Measurements from ENCODE around the gene CARMIL3. TPM values are rescaled to one million over a fixed set of nuclear protein-coding genes. Genes with fewer than 3 reads are reported as not detected.
A peak's percentile ranks its signal among the peaks of the same experiment; 100 is the strongest.
"Not testable (repeated sequence)": the region's sequence is repeated elsewhere in the genome, so short reads cannot be mapped to it uniquely, and the experiment has no call there.

The CARMIL3 gene
- total RNA-seq, 3 donors from 2014 or later = 0.16 to 0.98 (median 0.73) TPM

- H3K4me1 ChIP-seq; DNase-seq (ENCODE audit: low spot score in 2 of 2); H3K4me3 ChIP-seq; H3K27ac ChIP-seq; H3K36me3 ChIP-seq; H3K27me3 ChIP-seq; H3K9me3 ChIP-seq; intact Hi-C loops (cut with DNase I; ENCODE audit: low total_unique reads): not testable (repeated sequence)
Measured at GRCh38 chr14:24020520-24020919, 31.3 kb upstream of the CARMIL3 start.

GRCh38 chr14:24024939-24025418, 26.8 kb upstream of the CARMIL3 start:
- intact Hi-C loops (cut with DNase I; ENCODE audit: low total_unique reads); H3K36me3 ChIP-seq; H3K27me3 ChIP-seq; H3K27ac ChIP-seq; H3K4me1 ChIP-seq; DNase-seq (ENCODE audit: low spot score in 2 of 2); H3K9me3 ChIP-seq; H3K4me3 ChIP-seq: not testable (repeated sequence)

GRCh38 chr14:24029687-24030086, 22.1 kb upstream of the CARMIL3 start:
- H3K4me1 ChIP-seq; H3K4me3 ChIP-seq; H3K27me3 ChIP-seq; H3K27ac ChIP-seq; DNase-seq (ENCODE audit: low spot score in 2 of 2); H3K36me3 ChIP-seq; H3K9me3 ChIP-seq: not testable (repeated sequence)
- intact Hi-C loops (cut with DNase I; ENCODE audit: low total_unique reads) = loop anchor here (10.0 kb wide), 1 partner anchor 45 kb away; the partner anchor contains the start of gene DHRS4L2

GRCh38 chr14:24031331-24031730, 20.5 kb upstream of the CARMIL3 start:
- not testable (repeated sequence) for H3K27ac ChIP-seq; H3K9me3 ChIP-seq; H3K27me3 ChIP-seq; H3K4me3 ChIP-seq; H3K4me1 ChIP-seq; H3K36me3 ChIP-seq; DNase-seq (ENCODE audit: low spot score in 2 of 2)
- intact Hi-C loops (cut with DNase I; ENCODE audit: low total_unique reads) = loop anchor here (10.0 kb wide), 1 partner anchor 47 kb away; the partner anchor contains the start of gene DHRS4L2

GRCh38 chr14:24032727-24033418, 18.9 kb upstream of the CARMIL3 start:
- DNase-seq (ENCODE audit: low spot score in 2 of 2) = no peak
- Histone ChIP-seq H3K27me3 (no peaks in the 10 kb centered on the region), H3K36me3 (no peaks in the 10 kb centered on the region)

GRCh38 chr14:24035769-24036168, 16.0 kb upstream of the CARMIL3 start:
- H3K27me3 ChIP-seq; DNase-seq (ENCODE audit: low spot score in 2 of 2); H3K36me3 ChIP-seq; H3K4me1 ChIP-seq; H3K9me3 ChIP-seq: not testable (repeated sequence)
- TF ChIP-seq CTCF (IDR thresholded peaks at IDR 0.05) = peak in 1 of 3 donors; percentile 19
- Histone ChIP-seq H3K4me3 (peak overlapping the region; percentile 51 to 71 (median 57)), H3K27ac (peak overlapping the region; percentile 90 to 96)
- intact Hi-C loops (cut with DNase I; ENCODE audit: low total_unique reads) = loop anchor here (10.0 kb wide), 1 partner anchor 51 kb away; the partner anchor contains the start of gene DHRS4L2

More at GRCh38 chr14:24032727-24033418, 18.9 kb upstream of the CARMIL3 start:
- peaks cover 0 to 8% of the 10 kb centered on the region in 2 donors for H3K9me3 ChIP-seq
- no peak overlapping the region for H3K27ac ChIP-seq
- no peak overlapping the region for H3K4me3 ChIP-seq
- H3K4me1 ChIP-seq = no peaks in the 10 kb centered on the region
- TF ChIP-seq POLR2AphosphoS5 (IDR thresholded peaks at IDR 0.05) = peak in 2 of 3 donors; percentile 18 to 36
- TF ChIP-seq CTCF (IDR thresholded peaks at IDR 0.05) = no peak
- intact Hi-C loops (cut with DNase I; ENCODE audit: low total_unique reads) = loop anchor here (10.0 kb wide), 1 partner anchor 48 kb away; the partner anchor contains the start of gene DHRS4L2

GRCh38 chr14:24036169-24036962, 15.4 kb upstream of the CARMIL3 start:
- DNase-seq (ENCODE audit: low spot score in 2 of 2) = peak; percentile 78 to 81
- intact Hi-C loops (cut with DNase I; ENCODE audit: low total_unique reads) = loop anchor here (10.0 kb wide), 1 partner anchor 52 kb away; the partner anchor contains the start of gene DHRS4L2
- Histone ChIP-seq H3K27ac (peak overlapping the region; percentile 90 to 96), H3K27me3 (no peaks in the 10 kb centered on the region), H3K9me3 (peaks cover 0 to 8% of the 10 kb centered on the region in 2 donors), H3K4me1 (no peaks in the 10 kb centered on the region), H3K4me3 (peak overlapping the region; percentile 51 to 71 (median 57)), H3K36me3 (no peaks in the 10 kb centered on the region)
- TF ChIP-seq POLR2A (IDR thresholded peaks at IDR 0.05) (no peak), POLR2AphosphoS5 (IDR thresholded peaks at IDR 0.05) (peak in 2 of 3 donors; percentile 20 to 61), CTCF (IDR thresholded peaks at IDR 0.05) (peak; percentile 63 to 76 (median 74))

GRCh38 chr14:24036963-24037657, 14.7 kb upstream of the CARMIL3 start:
- DNase-seq (ENCODE audit: low spot score in 2 of 2); H3K36me3 ChIP-seq; H3K9me3 ChIP-seq; H3K27me3 ChIP-seq; H3K4me1 ChIP-seq: not testable (repeated sequence)
- intact Hi-C loops (cut with DNase I; ENCODE audit: low total_unique reads) = loop anchor here (10.0 kb wide), 1 partner anchor 52 kb away; the partner anchor contains the start of gene DHRS4L2
- Histone ChIP-seq H3K27ac (peak overlapping the region; percentile 90 to 96), H3K4me3 (peak overlapping the region; percentile 51 to 71 (median 57))
